Testis (tissue), 2 donors: ENCODE measurements around the gene GTPBP4.

Experiments
- CTCF ChIP-seq, 3 experiments: fragments of 450-650 bp in 2 of 3; fragments of 200-600 bp in 1 of 3; sonication (generic) in 1 of 3; IDR thresholded peaks; one replicate each; pipeline ENCODE4 v1.5.1; 2016 to 2019; ENCODE audit warnings: antibody characterized with exemption in 3 of 3, mild to moderate bottlenecking in 2 of 3, moderate library complexity in 1 of 3
- POLR2A ChIP-seq: fragments of 450-650 bp; IDR thresholded peaks from one replicate; pipeline ENCODE4 v1.6.1; 2017; ENCODE audit warnings: antibody characterized with exemption, mild to moderate bottlenecking, moderate library complexity

GRCh38 chr10:968546-969199 lies 19.6 kb upstream of the GTPBP4 start:
- TF ChIP-seq CTCF (IDR thresholded peaks at IDR 0.05) (no peak), POLR2A (no peak)
